GM12891 (cell line): ENCODE data around the gene KCNMA1.

Experiments
- DNase-seq: peaks from one replicate; pipeline ENCODE4 v3.0.0; 2011; ENCODE audit warnings: low spot score; ENCODE audit not compliant: insufficient read length
- FAIRE-seq: peaks from 2 replicates; lab custom pipeline; 2011; peaks lifted over from hg19 to GRCh38; lab: Jason Lieb, UNC
- PAX5 ChIP-seq: IDR thresholded peaks from 2 replicates; pipeline ENCODE4 v1.6.1; 2011; ENCODE audit warnings: low read length, moderate library complexity, mild to moderate bottlenecking; ENCODE audit not compliant: insufficient read depth, severe bottlenecking
- POLR2A ChIP-seq: IDR thresholded peaks from 2 replicates; pipeline ENCODE4 v1.6.1; 2011; ENCODE audit warnings: low read depth, low read length, control low read depth
- POLR2AphosphoS5 ChIP-seq: IDR thresholded peaks from 2 replicates; pipeline ENCODE4 v1.6.1; 2011; ENCODE audit warnings: low read depth, low read length, control low read depth
- POU2F2 ChIP-seq: IDR thresholded peaks from 2 replicates; pipeline ENCODE4 v1.6.1; 2011; ENCODE audit warnings: low read depth, mild to moderate bottlenecking, control low read depth, low read length, moderate library complexity
- SPI1 ChIP-seq: IDR thresholded peaks from 2 replicates; pipeline ENCODE4 v1.6.1; 2011; ENCODE audit warnings: low read depth, low read length, control low read depth
- TAF1 ChIP-seq: IDR thresholded peaks from 2 replicates; pipeline ENCODE4 v1.6.1; 2011; ENCODE audit warnings: low read depth, low read length, control low read depth

Gene KCNMA1

DNA sequence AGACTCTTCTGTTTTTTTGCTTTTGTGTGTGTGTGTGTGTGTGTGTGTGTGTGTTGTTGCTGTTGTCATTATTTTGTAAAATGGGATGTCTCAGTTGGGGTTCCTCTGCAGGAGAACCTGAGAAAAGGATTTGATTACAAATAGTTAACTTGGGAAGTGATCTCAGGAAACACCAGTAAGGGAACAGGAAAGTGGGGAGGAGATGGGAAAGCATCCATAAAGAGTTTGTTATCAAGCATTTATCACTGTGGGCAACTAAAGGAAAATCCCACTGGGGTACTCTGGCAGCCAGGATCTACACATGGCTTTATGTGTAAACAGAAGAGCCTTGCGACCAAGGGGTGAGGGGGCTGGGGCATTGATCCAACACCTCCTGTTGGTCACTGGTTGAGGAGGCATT is 485.4 kb downstream of the KCNMA1 start:
- no peak for TF ChIP-seq PAX5
- TF ChIP-seq POLR2AphosphoS5: no peak
- TF ChIP-seq POLR2A: no peak
- no peak for DNase-seq
- no peak for FAIRE-seq

- FAIRE-seq (no peak), DNase-seq (no peak)
- no peak for TF ChIP-seq TAF1
- TF ChIP-seq PAX5: no peak
- no peak for TF ChIP-seq POU2F2
- TF ChIP-seq POLR2A: no peak
- no peak for TF ChIP-seq POLR2AphosphoS5
- no peak for TF ChIP-seq SPI1
These were observed 486.2 kb downstream of the KCNMA1 start for GRCh38 chr10:77151408-77151807.

DNA sequence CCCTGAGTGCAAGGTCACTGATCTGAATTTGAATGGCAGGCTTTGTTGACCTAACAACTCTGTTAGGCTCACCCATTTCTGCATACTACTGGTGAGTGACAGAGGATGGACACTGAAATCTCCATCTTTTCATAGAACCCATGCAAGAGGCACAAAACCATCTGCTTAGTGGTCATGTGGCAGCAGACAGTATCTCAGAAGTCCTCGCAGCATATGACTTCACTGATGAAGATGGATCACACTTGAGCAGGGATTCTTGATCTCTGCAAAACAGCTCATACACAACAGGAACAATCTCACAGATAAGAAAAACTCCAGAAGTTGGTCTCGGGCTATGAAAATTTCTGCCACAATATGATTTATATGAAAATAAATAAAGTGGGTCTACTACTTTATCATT is 487.9 kb downstream of the KCNMA1 start:
- TF ChIP-seq POU2F2: no peak
- no peak for TF ChIP-seq POLR2A
- TF ChIP-seq POLR2AphosphoS5: no peak
- no peak for TF ChIP-seq SPI1
- TF ChIP-seq PAX5: no peak
- no peak for TF ChIP-seq TAF1
- FAIRE-seq: no peak
- no peak for DNase-seq

- TF ChIP-seq TAF1 (no peak), POU2F2 (no peak), POLR2AphosphoS5 (no peak), SPI1 (no peak)
- FAIRE-seq: no peak
- DNase-seq: no peak
These were observed 488.6 kb downstream of the KCNMA1 start for GRCh38 chr10:77149001-77149400.

DNA sequence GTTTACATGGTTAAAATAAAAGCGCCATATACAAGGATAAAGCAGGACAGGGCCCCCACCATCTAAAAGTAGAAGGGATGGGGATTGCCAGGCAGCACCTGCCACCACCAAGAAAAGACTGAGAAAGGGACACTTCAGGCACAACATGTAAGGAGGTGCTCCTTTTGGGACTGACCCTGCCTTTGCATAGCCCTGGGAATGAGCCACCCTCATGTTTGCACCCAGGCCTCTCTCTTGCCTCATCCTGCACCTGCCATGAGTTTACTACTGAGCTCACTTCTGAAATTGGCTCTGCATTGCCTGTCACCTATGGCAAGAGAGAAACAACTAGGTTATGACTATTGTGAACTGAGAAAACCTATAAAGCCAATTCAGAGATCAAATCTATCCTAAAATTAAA is 489.7 kb downstream of the KCNMA1 start:
- DNase-seq (no peak), FAIRE-seq (no peak)
- no peak for TF ChIP-seq POLR2AphosphoS5
- no peak for TF ChIP-seq TAF1
- no peak for TF ChIP-seq POU2F2
- no peak for TF ChIP-seq SPI1
- no peak for TF ChIP-seq POLR2A
- no peak for TF ChIP-seq PAX5

- FAIRE-seq: no peak
- TF ChIP-seq PAX5 (no peak), POU2F2 (no peak), POLR2A (no peak), TAF1 (no peak), POLR2AphosphoS5 (no peak), SPI1 (no peak)
- no peak for DNase-seq
These were observed 490.8 kb downstream of the KCNMA1 start for GRCh38 chr10:77146712-77147336.

GRCh38 chr10:77144656-77145055 is 493.0 kb downstream of the KCNMA1 start:
- FAIRE-seq: no peak
- DNase-seq: no peak
- TF ChIP-seq SPI1: no peak
- TF ChIP-seq PAX5: no peak
- TF ChIP-seq TAF1: no peak
- TF ChIP-seq POLR2AphosphoS5: no peak
- TF ChIP-seq POLR2A: no peak
- no peak for TF ChIP-seq POU2F2

DNA sequence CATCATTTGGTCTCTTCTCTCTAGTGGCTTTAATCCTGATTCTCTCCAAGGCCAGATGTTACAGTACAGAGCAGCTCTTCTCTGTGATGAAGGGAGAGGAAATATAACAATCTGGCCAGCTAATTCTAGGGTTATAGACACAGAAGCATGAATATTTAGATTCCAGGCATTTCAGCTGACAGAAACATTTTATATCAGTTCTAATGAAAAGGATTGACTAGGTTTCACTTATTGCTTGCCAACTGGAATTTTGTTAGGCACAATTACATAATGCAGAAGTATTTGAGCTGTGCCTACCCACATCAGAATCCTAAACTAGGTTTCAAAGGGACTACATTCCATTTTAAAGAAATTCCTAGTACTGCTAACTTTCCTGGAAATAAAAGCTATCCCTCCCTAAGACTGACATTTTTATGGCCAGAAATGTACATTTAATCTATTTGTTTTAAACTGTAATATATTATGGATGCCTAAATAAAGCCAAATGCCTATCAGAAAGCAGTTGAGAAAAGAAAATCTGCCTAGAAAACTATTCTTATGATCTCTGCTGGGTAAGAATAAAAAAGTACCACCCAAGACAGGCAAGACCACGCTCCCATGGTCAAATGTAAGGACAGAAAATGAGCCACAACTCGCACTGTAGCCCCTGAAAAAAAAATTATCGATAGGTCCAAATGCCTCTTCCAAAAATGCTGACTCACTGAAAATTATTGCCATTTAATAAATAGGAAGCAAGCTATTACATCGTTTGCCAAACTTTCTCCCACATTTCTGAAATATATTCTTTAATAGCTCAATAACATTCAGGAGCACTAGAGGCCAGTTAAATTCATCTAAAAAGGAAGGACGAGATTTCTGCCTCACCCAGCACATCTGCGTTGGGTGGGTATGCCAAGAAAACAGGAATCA is 498.1 kb downstream of the KCNMA1 start:
- TF ChIP-seq TAF1 (no peak), PAX5 (no peak), SPI1 (no peak), POLR2A (no peak), POU2F2 (no peak), POLR2AphosphoS5 (no peak)
- FAIRE-seq (no peak), DNase-seq (no peak)

DNA sequence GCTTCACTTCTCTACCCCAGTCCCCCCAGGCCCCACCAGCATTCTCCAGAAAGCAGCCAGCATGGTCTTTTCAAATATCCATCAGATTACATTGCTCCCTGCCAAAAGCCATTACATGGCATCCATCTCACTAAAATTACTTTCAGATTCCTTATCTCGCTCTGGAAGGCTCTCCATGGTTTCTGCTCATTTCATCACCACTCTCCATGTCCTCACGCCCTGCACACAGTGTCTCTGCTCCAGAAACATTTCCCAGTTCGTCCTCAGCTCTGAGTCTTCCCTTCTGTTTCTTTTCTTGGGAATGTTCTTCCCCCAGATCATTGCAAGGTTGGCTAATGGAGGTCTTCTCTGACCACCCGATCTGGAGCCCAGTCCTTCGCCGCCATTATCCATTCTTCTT is 499.1 kb downstream of the KCNMA1 start:
- FAIRE-seq: no peak
- TF ChIP-seq PAX5 (no peak), POLR2A (no peak), TAF1 (no peak), POLR2AphosphoS5 (no peak), POU2F2 (no peak), SPI1 (no peak)
- no peak for DNase-seq

- DNase-seq: no peak
- no peak for FAIRE-seq
- no peak for TF ChIP-seq POU2F2
- no peak for TF ChIP-seq TAF1
- TF ChIP-seq PAX5: no peak
- no peak for TF ChIP-seq POLR2AphosphoS5
- no peak for TF ChIP-seq SPI1
- no peak for TF ChIP-seq POLR2A
These were observed 502.1 kb downstream of the KCNMA1 start for GRCh38 chr10:77135555-77135954.
